ENCODE results near the gene DYNLL1. TPM values are rescaled to one million over a fixed set of nuclear protein-coding genes. Genes with fewer than 3 reads are reported as not detected.

The DYNLL1 gene
- total RNA-seq, 3 donors from 2014 or later (not counting 1 experiment from before 2014, with no cell fraction given), result 69.7 to 110 (median 77.2) TPM

GRCh38 chr12:120490325-120490724 is 5.6 kb upstream of the DYNLL1 start:
- 95% methylated on average over 5 of the region's 5 CpGs for WGBS (ENCODE audit: insufficient coverage)
- Histone ChIP-seq H3K4me3 (ENCODE audit: low read length) (no peak overlapping the region), H3K4me1 (ENCODE audit: control insufficient read depth, insufficient read depth, low read length) (peaks cover 5% of the 10 kb centered on the region), H3K36me3 (ENCODE audit: control insufficient read depth, insufficient read depth, low read length) (peaks cover 2% of the 10 kb centered on the region), H3K27ac (ENCODE audit: low read length) (no peak overlapping the region), H3K9me3 (ENCODE audit: control insufficient read depth, insufficient read depth, low read length) (no peaks in the 10 kb centered on the region), H3K27me3 (ENCODE audit: control insufficient read depth, insufficient read depth, low read length) (no peaks in the 10 kb centered on the region)
- peak overlapping the region; percentile 41 to 54 for H3K27ac Mint-ChIP-seq
- no peaks in the 10 kb centered on the region for H3K9me3 Mint-ChIP-seq
- H3K27me3 Mint-ChIP-seq (ENCODE audit: low read depth in 2 of 2), result no peaks in the 10 kb centered on the region
- no peak overlapping the region for H3K4me3 Mint-ChIP-seq
- TF ChIP-seq CTCF (IDR thresholded peaks at IDR 0.05), result no peak
- intact Hi-C loops (cut with micrococcal nuclease), result no loop called here
- H3K4me1 Mint-ChIP-seq, result peaks cover 25 to 35% of the 10 kb centered on the region in 2 donors
- no peaks in the 10 kb centered on the region for H3K36me3 Mint-ChIP-seq
- DNase-seq (no peak), ATAC-seq (no peak)

GRCh38 chr12:120490833-120491512 is 4.9 kb upstream of the DYNLL1 start:
- intact Hi-C loops (cut with micrococcal nuclease), result no loop called here
- DNase-seq, result no peak
- no peaks in the 10 kb centered on the region for H3K9me3 Mint-ChIP-seq
- TF ChIP-seq CTCF (IDR thresholded peaks at IDR 0.05), result no peak
- H3K4me1 Mint-ChIP-seq, result peaks cover 30 to 41% of the 10 kb centered on the region in 2 donors
- no peak for ATAC-seq
- Histone ChIP-seq H3K4me3 (ENCODE audit: low read length) (no peak overlapping the region), H3K9me3 (ENCODE audit: control insufficient read depth, insufficient read depth, low read length) (no peaks in the 10 kb centered on the region), H3K4me1 (ENCODE audit: control insufficient read depth, insufficient read depth, low read length) (peaks cover 7% of the 10 kb centered on the region), H3K36me3 (ENCODE audit: control insufficient read depth, insufficient read depth, low read length) (peaks cover 2% of the 10 kb centered on the region), H3K27me3 (ENCODE audit: control insufficient read depth, insufficient read depth, low read length) (no peaks in the 10 kb centered on the region), H3K27ac (ENCODE audit: low read length) (no peak overlapping the region)
- H3K4me3 Mint-ChIP-seq, result no peak overlapping the region
- no peaks in the 10 kb centered on the region for H3K36me3 Mint-ChIP-seq
- no peaks in the 10 kb centered on the region for H3K27me3 Mint-ChIP-seq (ENCODE audit: low read depth in 2 of 2)
- peak overlapping the region; percentile 41 to 54 for H3K27ac Mint-ChIP-seq
- WGBS (ENCODE audit: insufficient coverage), result 100% methylated on average over 2 of the region's 2 CpGs

- no peak for TF ChIP-seq CTCF (IDR thresholded peaks at IDR 0.05)
- H3K4me3 ChIP-seq (ENCODE audit: low read length), result peak overlapping the region; percentile 72
- H3K9me3 Mint-ChIP-seq, result no peaks in the 10 kb centered on the region
- H3K4me3 Mint-ChIP-seq, result peak overlapping the region; percentile 95
- intact Hi-C loops (cut with micrococcal nuclease), result loop anchor here (5.0 kb wide), 1 partner anchor 43 kb away; no protein-coding TSS in a partner anchor
- no peaks in the 10 kb centered on the region for H3K27me3 Mint-ChIP-seq (ENCODE audit: low read depth in 2 of 2)
- DNase-seq, result no peak
- no peaks in the 10 kb centered on the region for H3K9me3 ChIP-seq (ENCODE audit: control insufficient read depth, insufficient read depth, low read length)
- peaks cover 11% of the 10 kb centered on the region for H3K4me1 ChIP-seq (ENCODE audit: control insufficient read depth, insufficient read depth, low read length)
- ATAC-seq, result peak in 2 of 3 donors; percentile 1 to 5
- H3K36me3 Mint-ChIP-seq, result no peaks in the 10 kb centered on the region
- peak overlapping the region; percentile 70 for H3K27ac ChIP-seq (ENCODE audit: low read length)
- peaks cover 3% of the 10 kb centered on the region for H3K36me3 ChIP-seq (ENCODE audit: control insufficient read depth, insufficient read depth, low read length)
- H3K27ac Mint-ChIP-seq, result peak overlapping the region; percentile 90
- no peaks in the 10 kb centered on the region for H3K27me3 ChIP-seq (ENCODE audit: control insufficient read depth, insufficient read depth, low read length)
- H3K4me1 Mint-ChIP-seq, result peaks cover 44 to 46% of the 10 kb centered on the region in 2 donors
- 43% methylated on average over 16 of the region's 17 CpGs for whole genome bisulfite sequencing (ENCODE audit: insufficient coverage)
These were observed 655 bp upstream of the DYNLL1 start for GRCh38 chr12:120495186-120495730.

All from natural killer cell (primary cell).